ENCODE results near the gene AAK1.

- no peak for TF ChIP-seq CTCF (IDR thresholded peaks at IDR 0.05; ENCODE audit: borderline replicate concordance, extremely low read depth, low read length, poor library complexity, severe bottlenecking)
- TF ChIP-seq EZH2 (IDR thresholded peaks at IDR 0.05; ENCODE audit: borderline replicate concordance, low read depth, low read length, severe bottlenecking), result no peak
Measured at GRCh38 chr2:69669666-69670065, 26.1 kb upstream of the AAK1 start.
